ENCODE data around the gene RAB39A. TPM values are rescaled to one million over a fixed set of nuclear protein-coding genes. Genes with fewer than 3 reads are reported as not detected.
"Not testable (repeated sequence)": the region's sequence is repeated elsewhere in the genome, so short reads cannot be mapped to it uniquely, and the experiment has no call there.

Gene RAB39A
- total and polyA plus RNA-seq, 9 of the 15 experiments (the other 6 are each of a cell fraction or from before 2014, with no cell fraction given) = not detected

DNA sequence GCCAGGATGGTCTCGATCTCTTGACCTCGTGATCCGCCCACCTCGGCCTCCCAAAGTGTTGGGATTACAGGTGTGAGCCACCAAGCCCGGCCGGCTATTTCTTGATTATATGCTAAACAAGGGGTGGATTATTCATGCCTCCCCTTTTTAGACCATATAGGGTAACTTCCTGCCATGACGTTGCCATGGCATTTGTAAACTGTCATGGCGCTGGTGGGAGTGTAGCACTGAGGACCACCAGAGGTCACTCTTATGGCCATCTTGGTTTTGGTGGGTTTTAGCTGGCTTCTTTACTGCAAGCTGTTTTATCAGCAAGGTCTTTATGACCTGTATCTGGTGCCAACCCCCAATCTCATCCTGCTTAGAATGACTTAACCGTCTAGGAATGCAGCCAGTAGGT, 46.8 kb upstream of the RAB39A start:
- ATAC-seq; H3K27me3 ChIP-seq (ENCODE audit: control insufficient read depth in 2 of 2, insufficient read depth in 2 of 2, low read length in 2 of 2); H4K20me1 ChIP-seq (replicated peaks; ENCODE audit: control insufficient read depth, insufficient read depth, low read length); DNase-seq (ENCODE audit: extremely low read depth in 1 of 4, low spot score in 3 of 4); in situ Hi-C loops (cut with MboI); H3K4me1 ChIP-seq (replicated peaks in 1 of 2; ENCODE audit: control insufficient read depth in 2 of 2, insufficient read depth in 2 of 2, low read length in 2 of 2); H3K4me2 ChIP-seq (ENCODE audit: insufficient read depth, low read length); H2AFZ ChIP-seq (ENCODE audit: low read depth, low read length); BruUV-seq (replicated peaks); H3K79me2 ChIP-seq (ENCODE audit: control insufficient read depth, insufficient read depth, low read length); H3K4me3 ChIP-seq; H3K9me3 ChIP-seq (replicated peaks; ENCODE audit: control insufficient read depth, insufficient read depth, low read depth, low read length); FAIRE-seq; intact Hi-C loops (cut with micrococcal nuclease); H3K36me3 ChIP-seq (ENCODE audit: control insufficient read depth, insufficient read depth, low read length); H3K9ac ChIP-seq (ENCODE audit: insufficient read depth in 1 of 2, low read depth in 2 of 2, low read length in 2 of 2); H3K27ac ChIP-seq (ENCODE audit: extremely low read depth, low read depth, low read length); H3K9me1 ChIP-seq (ENCODE audit: control insufficient read depth, insufficient read depth, low read length); CTCF ChIA-PET (ENCODE audit: low intra/inter-chr PET ratio); POLR2A ChIA-PET: not testable (repeated sequence)
- TF ChIP-seq SRF (CRISPR knock-in tag; IDR thresholded peaks at IDR 0.05) (peak in 1 of 2 experiments; percentile 72; a peak in 1 of 4 replicates), RFX1 (IDR thresholded peaks at IDR 0.05) (peak; percentile 56)
- WGBS (ENCODE audit: insufficient coverage, low coverage, missing lambda C conversion rate) = 11% methylated on average over 9 of the region's 9 CpGs

DNA sequence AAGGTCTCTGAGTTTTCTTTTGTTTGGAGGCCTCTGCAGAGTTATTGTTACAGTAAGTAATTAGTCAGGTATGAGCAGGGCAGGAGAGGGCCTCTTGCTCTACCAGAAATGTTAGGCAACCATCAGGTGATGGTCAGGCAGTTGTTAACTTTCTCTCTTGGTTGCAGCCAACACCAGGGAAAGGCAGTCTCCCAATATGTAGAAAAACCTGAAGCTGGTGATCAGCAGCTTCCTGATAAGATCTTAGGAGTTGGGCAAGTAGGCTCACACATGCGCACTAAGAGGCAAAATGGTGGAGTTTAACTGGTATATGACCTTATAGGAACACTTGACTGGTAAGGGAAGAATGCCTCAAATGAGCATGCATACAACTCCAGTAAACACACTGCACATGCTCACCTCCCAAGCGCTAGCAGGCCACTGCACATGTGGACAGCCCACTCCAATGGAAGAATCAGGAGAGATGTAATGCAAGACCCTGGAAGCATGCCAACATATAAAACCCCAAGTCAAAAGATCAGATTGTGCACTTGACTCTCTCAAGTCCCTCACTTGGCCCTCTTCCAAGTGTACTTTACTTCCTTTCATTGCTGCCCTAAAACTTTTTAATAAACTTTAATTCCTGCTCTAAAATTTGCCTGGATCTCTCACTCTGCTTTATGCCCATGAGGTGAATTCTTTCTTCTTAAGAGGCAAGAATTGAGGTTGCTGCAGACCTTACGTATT, 46.0 kb upstream of the RAB39A start:
- Histone ChIP-seq H3K27me3 (ENCODE audit: control insufficient read depth in 2 of 2, insufficient read depth in 2 of 2, low read length in 2 of 2) (peaks cover 0 to 8% of the 10 kb centered on the region in 2 experiments; a peak in 3 of 5 replicates), H3K36me3 (ENCODE audit: control insufficient read depth, insufficient read depth, low read length) (no peaks in the 10 kb centered on the region), H4K20me1 (replicated peaks; ENCODE audit: control insufficient read depth, insufficient read depth, low read length) (no peaks in the 10 kb centered on the region), H3K9me3 (replicated peaks; ENCODE audit: control insufficient read depth, insufficient read depth, low read depth, low read length) (no peaks in the 10 kb centered on the region), H3K9ac (ENCODE audit: insufficient read depth in 1 of 2, low read depth in 2 of 2, low read length in 2 of 2) (no peak overlapping the region), H3K27ac (ENCODE audit: extremely low read depth, low read depth, low read length) (no peak overlapping the region), H3K4me1 (replicated peaks in 1 of 2; ENCODE audit: control insufficient read depth in 2 of 2, insufficient read depth in 2 of 2, low read length in 2 of 2) (no peaks in the 10 kb centered on the region), H3K4me3 (no peak overlapping the region), H3K4me2 (ENCODE audit: insufficient read depth, low read length) (no peak overlapping the region), H2AFZ (ENCODE audit: low read depth, low read length) (no peak overlapping the region), H3K79me2 (ENCODE audit: control insufficient read depth, insufficient read depth, low read length) (no peaks in the 10 kb centered on the region), H3K9me1 (ENCODE audit: control insufficient read depth, insufficient read depth, low read length) (no peaks in the 10 kb centered on the region)
- ATAC-seq (no peak), DNase-seq (ENCODE audit: extremely low read depth in 1 of 4, low spot score in 3 of 4) (peak in 1 of 4 experiments; percentile 6), FAIRE-seq (no peak)
- ChIA-PET CTCF (ENCODE audit: low intra/inter-chr PET ratio) (no interaction called here), POLR2A (no interaction called here)
- in situ Hi-C loops (cut with MboI) = no loop called here
- WGBS (ENCODE audit: insufficient coverage, low coverage, missing lambda C conversion rate) = 53% methylated on average over 3 of the region's 3 CpGs
- intact Hi-C loops (cut with micrococcal nuclease) = no loop called here
- TF ChIP-seq MCM3 (IDR thresholded peaks at IDR 0.05) (no peak), RAD21 (CRISPR knock-in tag; conservative IDR thresholded peaks at IDR 0.05 in 1 of 2, IDR thresholded peaks at IDR 0.05 in 1 of 2) (no peak), NRF1 (conservative IDR thresholded peaks at IDR 0.05 in 1 of 2, IDR thresholded peaks at IDR 0.05 in 1 of 2) (peak; percentile 87 to 89), CEBPB (tag; IDR thresholded peaks at IDR 0.05) (peak; percentile 78), PTBP1 (IDR thresholded peaks at IDR 0.05; ENCODE audit: low read depth, low read length) (no peak), NFIC (IDR thresholded peaks at IDR 0.05) (peak; percentile 79)
- TF ChIP-seq, protein P1, sequence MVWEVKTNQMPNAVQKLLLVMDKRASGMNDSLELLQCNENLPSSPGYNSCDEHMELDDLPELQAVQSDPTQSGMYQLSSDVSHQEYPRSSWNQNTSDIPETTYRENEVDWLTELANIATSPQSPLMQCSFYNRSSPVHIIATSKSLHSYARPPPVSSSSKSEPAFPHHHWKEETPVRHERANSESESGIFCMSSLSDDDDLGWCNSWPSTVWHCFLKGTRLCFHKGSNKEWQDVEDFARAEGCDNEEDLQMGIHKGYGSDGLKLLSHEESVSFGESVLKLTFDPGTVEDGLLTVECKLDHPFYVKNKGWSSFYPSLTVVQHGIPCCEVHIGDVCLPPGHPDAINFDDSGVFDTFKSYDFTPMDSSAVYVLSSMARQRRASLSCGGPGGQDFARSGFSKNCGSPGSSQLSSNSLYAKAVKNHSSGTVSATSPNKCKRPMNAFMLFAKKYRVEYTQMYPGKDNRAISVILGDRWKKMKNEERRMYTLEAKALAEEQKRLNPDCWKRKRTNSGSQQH (CRISPR knock-in tag; IDR thresholded peaks at IDR 0.05) = no peak
- no TSS peak for BruUV-seq (replicated peaks)
